Endothelial cell of umbilical vein (primary cell): Measurements from ENCODE around the gene ANKRD33B. TPM values are rescaled to one million over a fixed set of nuclear protein-coding genes. Genes with fewer than 3 reads are reported as not detected.

Experiments
- BruUV-seq: library from RNA; stranded (reverse); fragments of 400-500 nt; replicated peaks from 2 replicates; lab custom pipeline; 2021; lab: Mats Ljungman, UMichigan
- CTCF ChIA-PET: fragments of 300-600, 350-600 bp; sonication (Branson Sonifier 250); formaldehyde crosslinking; loops from one replicate; lab custom pipeline; 2021; ENCODE audit warnings: antibody characterized with exemption, inconsistent platforms; lab: Charles Lee
- POLR2A ChIA-PET: fragments of 300-600, 350-600 bp; sonication (Branson Sonifier 250); formaldehyde crosslinking; loops from one replicate; lab custom pipeline; 2021; ENCODE audit warnings: antibody characterized with exemption, inconsistent platforms; lab: Charles Lee
- DNase-seq: peaks from one replicate; pipeline ENCODE4 v3.0.0-alpha.2; 2011; ENCODE audit warnings: low read depth, low spot score
- FAIRE-seq: peaks from 2 replicates; lab custom pipeline; 2011; peaks lifted over from hg19 to GRCh38; lab: Jason Lieb, UNC
- H2AFZ ChIP-seq: 2 replicates; pipeline ENCODE4 v1.6.0; 2012; ENCODE audit warnings: low read depth, low read length, control low read depth, inconsistent platforms
- H3K27ac ChIP-seq: 2 replicates; pipeline ENCODE4 v1.5.1; 2011; ENCODE audit warnings: low read depth, mild to moderate bottlenecking, control low read depth, low read length, moderate library complexity; ENCODE audit not compliant: insufficient read depth
- H3K27me3 ChIP-seq, 2 experiments: 2 replicates each; pipeline versions ENCODE4 v1.6.0 to v1.6.1; 2011; ENCODE audit warnings: low read length in 2 of 2, mixed read lengths in 1 of 2; ENCODE audit not compliant: control insufficient read depth in 2 of 2, insufficient read depth in 2 of 2
- H3K36me3 ChIP-seq, 2 experiments: 2 replicates in 1 of 2; 3 replicates in 1 of 2; pipeline ENCODE4 v1.5.1; 2011; ENCODE audit warnings: low read length in 2 of 2, mild to moderate bottlenecking in 1 of 2, moderate library complexity in 1 of 2; ENCODE audit not compliant: control insufficient read depth in 2 of 2, insufficient read depth in 2 of 2; ENCODE audit errors: extremely low read depth in 1 of 2
- H3K4me1 ChIP-seq: 3 replicates; pipeline ENCODE4 v1.5.1; 2011; ENCODE audit warnings: mild to moderate bottlenecking, low read length; ENCODE audit not compliant: control insufficient read depth, insufficient read depth; ENCODE audit errors: extremely low read depth
- H3K4me2 ChIP-seq: 2 replicates; pipeline ENCODE4 v1.6.1; 2011; ENCODE audit warnings: low read length, control low read depth, mixed read lengths; ENCODE audit not compliant: insufficient read depth
- H3K4me3 ChIP-seq, 3 experiments: fragments of 200-600 bp in 1 of 3; sonication (generic), shearing (Covaris generic) in 1 of 3; replicated peaks in 1 of 3; 2 replicates each; pipeline ENCODE4 v1.5.1; 2011 to 2016; ENCODE audit warnings: control low read depth in 3 of 3, low read length in 3 of 3, mild to moderate bottlenecking in 2 of 3, inconsistent platforms in 1 of 3, low read depth in 1 of 3, moderate library complexity in 1 of 3; ENCODE audit not compliant: insufficient read depth in 1 of 3
- H3K79me2 ChIP-seq: 2 replicates; pipeline ENCODE4 v1.6.0; 2012; ENCODE audit warnings: low read length, inconsistent platforms; ENCODE audit not compliant: control insufficient read depth, insufficient read depth
- H3K9ac ChIP-seq: replicated peaks from 2 replicates; pipeline ENCODE3; 2011; ENCODE audit warnings: low read length, control low read depth; ENCODE audit not compliant: insufficient read depth; ENCODE audit errors: extremely low read depth
- H3K9me1 ChIP-seq: replicated peaks from 3 replicates; pipeline ENCODE4 v1.6.0; 2011; ENCODE audit warnings: mild to moderate bottlenecking, low read length; ENCODE audit not compliant: control insufficient read depth, insufficient read depth; ENCODE audit errors: extremely low read depth
- H3K9me3 ChIP-seq: replicated peaks from 2 replicates; pipeline ENCODE4 v1.5.1; 2012; ENCODE audit warnings: low read length, inconsistent platforms; ENCODE audit not compliant: control insufficient read depth, insufficient read depth
- H4K20me1 ChIP-seq: replicated peaks from 2 replicates; pipeline ENCODE3; 2011; ENCODE audit warnings: mild to moderate bottlenecking, low read length; ENCODE audit not compliant: control insufficient read depth, insufficient read depth; ENCODE audit errors: extremely low read depth
- EZH2 ChIP-seq: IDR thresholded peaks from 2 replicates; pipeline ENCODE4 v1.6.1; 2012; ENCODE audit warnings: borderline replicate concordance, low read depth, mild to moderate bottlenecking, moderate library complexity, low read length, inconsistent platforms; ENCODE audit not compliant: severe bottlenecking
- FOS ChIP-seq: IDR thresholded peaks from 2 replicates; pipeline ENCODE4 v1.6.1; 2011; ENCODE audit warnings: mild to moderate bottlenecking, low read length, moderate library complexity, borderline replicate concordance; ENCODE audit not compliant: insufficient read depth
- GATA2 ChIP-seq: IDR thresholded peaks from 2 replicates; pipeline ENCODE4 v1.7.0; 2011; ENCODE audit warnings: low read depth, mild to moderate bottlenecking, moderate library complexity, mixed read lengths, low read length; ENCODE audit not compliant: insufficient read length, insufficient read depth
- JUN ChIP-seq: IDR thresholded peaks from 2 replicates; pipeline ENCODE4 v1.6.1; 2011; ENCODE audit warnings: borderline replicate concordance, low read depth; ENCODE audit not compliant: insufficient read length, insufficient read depth
- MYC ChIP-seq: IDR thresholded peaks from one replicate; pipeline ENCODE4 v1.6.1; 2011; ENCODE audit warnings: mild to moderate bottlenecking, low read depth, low read length
- POLR2A ChIP-seq: IDR thresholded peaks from 2 replicates; pipeline ENCODE4 v1.6.1; 2012; ENCODE audit warnings: low read depth, mild to moderate bottlenecking, control low read depth, low read length
- POLR2AphosphoS5 ChIP-seq: IDR thresholded peaks from 2 replicates; pipeline ENCODE4 v1.6.1; 2012; ENCODE audit warnings: low read depth, mild to moderate bottlenecking, control low read depth, low read length, moderate library complexity; ENCODE audit not compliant: insufficient read depth
- dilution Hi-C: fragments of 300-500 bp; cut with MboI; formaldehyde crosslinking; loops from one replicate; pipeline ENCODE4 v1.15.0; 2019; ENCODE audit warnings: low sequenced_read_pairs; ENCODE audit not compliant: extremely low pct_ligation_motif_present
- intact Hi-C: fragments of 100-400 bp; cut with micrococcal nuclease; formaldehyde crosslinking; loops from one replicate; pipeline ENCODE4 v1.10.0; 2022
- polyA plus RNA-seq, 4 experiments: library from polyadenylated mRNA; depleted of rRNA in 3 of 4; stranded (reverse) in 3 of 4; unstranded in 1 of 4; fragments of >200 nt; gene quantifications; 2 replicates each; pipeline versions ENCODE4 v1.2.1 to v1.2.3, GENCODE V29; 2011 to 2012; ENCODE audit warnings: missing spikeins in 1 of 4
- total RNA-seq: library from RNA; stranded (reverse); gene quantifications from 2 replicates; pipeline ENCODE4 v1.2.3, GENCODE V29; 2021
- TF ChIP-seq, protein P1 (sequence below): IDR thresholded peaks from 2 replicates; pipeline ENCODE4 v1.6.1; 2011; ENCODE audit not compliant: insufficient read depth, insufficient read length
- TF ChIP-seq, protein P2 (sequence below), 2 donors: IDR thresholded peaks; 1 replicate in 1 of 2; 2 replicates in 1 of 2; pipeline ENCODE4 v1.5.1; 2011; ENCODE audit warnings: low read length in 2 of 2, mild to moderate bottlenecking in 2 of 2, moderate library complexity in 2 of 2, control low read depth in 1 of 2, inconsistent platforms in 1 of 2, low read depth in 1 of 2; ENCODE audit not compliant: insufficient read depth in 1 of 2; ENCODE audit errors: extremely low read depth in 1 of 2

Gene ANKRD33B
- total and polyA plus RNA-seq, 2 donors (not counting 3 experiments of a cell fraction or from before 2014, with no cell fraction given), result 2.4 to 5.4 TPM

GRCh38 chr5:10617103-10617502 lies 53.2 kb downstream of the ANKRD33B start:
- Histone ChIP-seq H3K4me3 (no peak overlapping the region), H3K79me2 (no peaks in the 10 kb centered on the region), H3K36me3 (no peaks in the 10 kb centered on the region), H3K9me3 (no peaks in the 10 kb centered on the region), H3K27me3 (no peaks in the 10 kb centered on the region), H3K4me2 (no peak overlapping the region), H3K27ac (no peak overlapping the region), H4K20me1 (no peaks in the 10 kb centered on the region), H3K4me1 (peaks cover 3% of the 10 kb centered on the region), H3K9me1 (no peaks in the 10 kb centered on the region), H3K9ac (no peak overlapping the region), H2AFZ (no peak overlapping the region)
- BruUV-seq, result no TSS peak
- intact Hi-C loops (no loop called here), dilution Hi-C loops (no loop called here)
- DNase-seq, result no peak
- CTCF ChIA-PET, result interaction anchor here (2.1 kb wide), 1 partner anchor 10 kb away, joined by 7 read pairs; no protein-coding TSS in a partner anchor
- no peak for TF ChIP-seq POLR2A
- TF ChIP-seq, protein P1, sequence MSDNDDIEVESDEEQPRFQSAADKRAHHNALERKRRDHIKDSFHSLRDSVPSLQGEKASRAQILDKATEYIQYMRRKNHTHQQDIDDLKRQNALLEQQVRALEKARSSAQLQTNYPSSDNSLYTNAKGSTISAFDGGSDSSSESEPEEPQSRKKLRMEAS, result no peak
- TF ChIP-seq, protein P2, sequence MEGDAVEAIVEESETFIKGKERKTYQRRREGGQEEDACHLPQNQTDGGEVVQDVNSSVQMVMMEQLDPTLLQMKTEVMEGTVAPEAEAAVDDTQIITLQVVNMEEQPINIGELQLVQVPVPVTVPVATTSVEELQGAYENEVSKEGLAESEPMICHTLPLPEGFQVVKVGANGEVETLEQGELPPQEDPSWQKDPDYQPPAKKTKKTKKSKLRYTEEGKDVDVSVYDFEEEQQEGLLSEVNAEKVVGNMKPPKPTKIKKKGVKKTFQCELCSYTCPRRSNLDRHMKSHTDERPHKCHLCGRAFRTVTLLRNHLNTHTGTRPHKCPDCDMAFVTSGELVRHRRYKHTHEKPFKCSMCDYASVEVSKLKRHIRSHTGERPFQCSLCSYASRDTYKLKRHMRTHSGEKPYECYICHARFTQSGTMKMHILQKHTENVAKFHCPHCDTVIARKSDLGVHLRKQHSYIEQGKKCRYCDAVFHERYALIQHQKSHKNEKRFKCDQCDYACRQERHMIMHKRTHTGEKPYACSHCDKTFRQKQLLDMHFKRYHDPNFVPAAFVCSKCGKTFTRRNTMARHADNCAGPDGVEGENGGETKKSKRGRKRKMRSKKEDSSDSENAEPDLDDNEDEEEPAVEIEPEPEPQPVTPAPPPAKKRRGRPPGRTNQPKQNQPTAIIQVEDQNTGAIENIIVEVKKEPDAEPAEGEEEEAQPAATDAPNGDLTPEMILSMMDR (IDR thresholded peaks at IDR 0.05; ENCODE audit: extremely low read depth in 1 of 2, insufficient read depth in 1 of 2, low read depth in 1 of 2, low read length in 2 of 2), result no peak
- TF ChIP-seq GATA2, result no peak
- TF ChIP-seq MYC, result no peak
- TF ChIP-seq POLR2AphosphoS5, result no peak
- no peak for TF ChIP-seq JUN
- TF ChIP-seq EZH2, result no peak
- no peak for TF ChIP-seq FOS
- POLR2A ChIA-PET, result no interaction called here
- no peak for FAIRE-seq
